IPS DF 4.7 (cell line): ENCODE data around the gene DLX2.
"Not testable (repeated sequence)": the region's sequence is repeated elsewhere in the genome, so short reads cannot be mapped to it uniquely, and the experiment has no call there.

Experiments used
- DNase-seq: peaks from one replicate; pipeline ENCODE4 v3.0.0-alpha.2; 2013; ENCODE audit warnings: low spot score; ENCODE audit errors: extremely low read depth

Gene DLX2

DNA sequence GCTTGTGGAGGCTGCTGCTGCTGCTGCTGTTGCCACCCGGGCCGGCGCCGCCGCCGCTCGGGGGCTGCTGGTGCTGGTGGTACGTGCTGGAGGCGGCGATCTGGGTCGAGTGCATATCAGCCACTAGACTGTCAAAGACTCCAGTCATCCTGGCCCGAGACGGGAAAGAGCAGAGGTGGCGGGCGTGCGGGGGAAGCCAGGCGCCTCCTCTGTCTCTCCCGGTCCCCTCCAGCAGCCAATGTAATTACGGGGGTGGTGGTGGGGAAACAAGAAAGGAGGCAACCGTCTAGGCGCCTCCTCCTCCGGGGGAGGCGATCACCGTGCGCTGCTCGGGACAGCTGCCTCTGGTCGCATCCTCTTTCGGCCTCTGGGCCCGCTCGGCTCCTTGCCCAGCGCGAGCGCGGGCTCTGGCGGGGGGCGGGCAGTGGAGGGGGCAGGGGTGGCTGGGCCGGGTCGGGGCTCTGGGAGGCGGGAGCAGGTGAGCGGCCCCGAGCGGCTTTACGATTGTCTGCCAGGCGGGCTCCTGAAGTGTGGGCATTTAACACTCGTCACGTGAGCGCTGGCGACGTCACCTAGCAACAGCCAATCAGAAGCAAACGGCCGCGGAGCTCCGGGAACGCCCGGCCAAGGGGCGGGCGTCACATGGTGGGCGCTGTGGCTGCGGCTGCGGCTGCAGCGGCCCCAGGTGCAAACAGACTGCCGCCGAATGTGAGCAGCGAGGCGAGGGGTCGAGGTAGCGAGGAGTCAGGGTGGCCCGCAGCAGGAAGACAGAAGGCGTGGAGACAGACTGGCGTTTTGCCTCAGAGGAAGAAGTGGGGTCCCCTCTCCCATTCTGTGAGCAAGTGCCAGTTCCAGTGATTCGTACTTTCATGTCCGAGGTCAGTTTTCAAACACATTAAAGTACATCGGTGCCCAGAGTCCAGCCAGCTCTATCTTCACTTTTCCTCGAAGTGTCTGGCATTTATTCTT, at the start of gene DLX2:
Gene DLX2, minus strand, starts transcription at position 510 of the 969 bp plus-strand sequence. Its CDS starts 362 bp downstream, at position 148.
- no peak for DNase-seq

DNA sequence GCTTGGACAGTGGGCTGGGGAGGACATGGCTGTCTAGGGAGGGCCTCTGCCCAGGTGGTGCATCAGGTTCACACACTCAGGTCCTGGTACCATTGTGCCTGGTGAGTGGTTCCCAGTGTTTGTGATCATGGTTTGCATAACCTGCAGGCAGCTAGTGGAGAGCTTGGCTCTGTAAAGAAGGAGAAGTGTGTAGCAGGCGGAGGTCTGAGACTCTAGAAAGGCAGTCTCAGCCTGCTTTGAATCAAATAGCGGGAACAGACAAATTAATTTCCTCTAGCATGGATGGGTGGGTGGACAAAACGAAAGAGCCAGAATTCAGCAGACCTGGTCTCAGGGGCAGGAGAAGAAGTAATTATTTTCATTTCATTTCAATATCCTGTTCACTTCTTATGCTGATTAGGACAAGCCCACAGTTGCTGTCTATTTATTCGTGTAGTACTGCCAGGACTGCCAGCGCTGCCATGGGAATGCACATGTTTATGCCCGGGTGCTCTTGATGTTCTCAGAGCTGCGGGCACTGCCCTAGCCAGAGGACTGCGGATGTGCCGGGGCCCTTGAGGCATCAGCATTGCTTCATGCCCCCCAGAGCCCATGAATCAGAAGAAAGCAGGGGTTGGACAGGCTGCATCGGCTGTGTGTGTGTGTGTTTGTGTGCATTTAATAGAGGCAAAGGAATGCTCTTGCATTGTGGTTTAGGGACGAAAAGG, 45.4 kb upstream of the DLX2 start:
- no peak for DNase-seq

GRCh38 chr2:172143817-172144216, 41.1 kb upstream of the DLX2 start:
- DNase-seq: no peak

DNA sequence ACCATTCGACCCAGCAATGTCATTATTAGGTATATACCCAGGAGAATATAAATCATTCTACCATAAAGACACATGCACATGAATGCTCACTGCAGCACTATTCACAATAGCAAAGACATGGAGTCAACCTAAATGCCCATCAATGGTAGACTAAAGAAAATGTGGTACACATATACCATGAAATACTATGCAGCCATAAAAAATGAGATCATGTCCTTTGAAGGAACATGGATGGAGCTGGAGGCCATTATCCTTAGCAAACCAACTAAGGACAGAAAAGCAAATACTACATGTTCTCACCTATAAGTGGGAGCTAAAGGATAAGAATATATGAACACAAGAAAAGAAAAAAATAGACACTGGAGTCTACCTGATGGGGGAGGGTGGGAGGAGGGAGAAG, 36.0 kb upstream of the DLX2 start:
- DNase-seq: not testable (repeated sequence)

DNA sequence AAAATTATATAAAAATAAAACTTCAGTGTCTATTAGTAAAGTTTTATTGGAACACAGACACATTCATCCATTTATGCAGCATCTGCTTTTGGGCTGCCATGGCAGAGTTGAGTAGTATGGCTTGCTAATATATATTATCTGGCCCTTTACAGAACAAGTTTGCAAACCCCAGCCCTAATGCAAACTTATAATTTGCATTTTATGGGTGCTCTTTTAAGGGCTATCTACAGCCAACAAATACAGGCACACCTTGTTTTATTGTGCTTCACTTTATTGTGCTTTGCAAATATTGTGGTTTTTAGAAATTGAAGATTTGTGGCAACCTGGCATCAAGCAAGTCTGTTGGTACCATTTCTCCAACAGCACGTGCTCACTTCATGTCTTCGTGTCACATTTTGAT, 35.2 kb upstream of the DLX2 start:
- DNase-seq: no peak

DNA sequence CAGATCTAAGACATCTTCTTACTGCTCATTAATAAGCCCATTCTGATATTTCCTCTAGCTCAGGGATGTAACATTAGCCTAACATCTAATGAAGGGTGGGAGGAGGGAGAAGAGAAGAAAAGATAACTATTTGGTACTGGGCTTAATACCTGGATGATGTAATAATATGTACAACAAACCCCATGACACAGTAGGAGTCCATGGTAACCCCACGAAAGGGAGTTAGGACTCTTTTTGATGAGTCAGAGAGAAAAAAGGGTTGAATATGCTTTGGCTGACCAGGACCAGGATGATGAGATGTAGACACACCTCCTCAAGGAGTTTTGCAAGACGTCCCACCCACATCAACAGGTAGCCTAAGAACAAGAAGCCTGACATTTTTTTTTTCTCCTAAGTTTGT, 34.4 kb upstream of the DLX2 start:
- DNase-seq: no peak

DNA sequence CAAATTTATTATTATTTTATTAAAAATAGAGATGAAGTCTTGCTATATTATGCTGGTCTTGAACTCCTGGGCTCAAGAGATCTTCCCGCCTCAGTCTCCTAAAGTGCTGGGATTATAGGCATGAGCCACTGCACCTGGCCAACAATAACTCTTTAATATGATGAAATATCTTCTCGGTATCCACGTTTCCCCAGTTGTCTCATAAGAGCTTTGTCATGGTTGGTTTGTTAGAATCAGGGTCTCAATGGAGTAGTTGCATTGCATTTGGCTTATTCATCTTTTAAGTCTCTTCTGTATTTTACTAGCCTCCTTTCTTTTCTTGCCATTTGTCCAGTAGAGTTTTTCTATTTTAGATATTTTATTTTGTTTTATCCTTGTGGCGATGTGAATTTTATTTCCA, 32.7 kb upstream of the DLX2 start:
- no peak for DNase-seq

GRCh38 chr2:172134270-172134669, 31.6 kb upstream of the DLX2 start:
- no peak for DNase-seq

GRCh38 chr2:172131713-172132555, 29.2 kb upstream of the DLX2 start:
- DNase-seq: peak; percentile 49

DNA sequence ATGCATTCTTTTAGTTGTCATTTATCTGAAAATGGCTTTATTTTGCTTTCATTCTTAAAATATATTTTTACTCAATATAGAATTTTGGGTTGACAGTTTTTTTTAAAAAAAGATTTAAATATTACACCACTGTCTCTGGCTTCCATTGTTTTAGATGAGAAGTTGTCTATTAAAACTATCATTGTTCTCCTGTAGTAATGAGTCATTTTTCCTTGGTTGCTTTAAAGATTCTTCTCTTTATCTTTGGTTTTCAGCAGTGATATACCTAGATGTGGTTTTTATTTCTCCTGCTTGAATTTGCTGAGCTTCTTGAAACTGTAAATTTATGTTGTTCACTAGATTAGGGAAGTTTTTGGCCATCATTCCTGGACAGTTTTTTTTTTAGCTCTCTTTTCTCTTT, 26.7 kb upstream of the DLX2 start:
- DNase-seq: no peak

- no peak for DNase-seq
Measured at GRCh38 chr2:172128484-172128883, 25.8 kb upstream of the DLX2 start.

- no peak for DNase-seq
Measured at GRCh38 chr2:172120118-172120517, 17.4 kb upstream of the DLX2 start.

GRCh38 chr2:172119089-172119488, 16.4 kb upstream of the DLX2 start:
- DNase-seq: no peak

DNA sequence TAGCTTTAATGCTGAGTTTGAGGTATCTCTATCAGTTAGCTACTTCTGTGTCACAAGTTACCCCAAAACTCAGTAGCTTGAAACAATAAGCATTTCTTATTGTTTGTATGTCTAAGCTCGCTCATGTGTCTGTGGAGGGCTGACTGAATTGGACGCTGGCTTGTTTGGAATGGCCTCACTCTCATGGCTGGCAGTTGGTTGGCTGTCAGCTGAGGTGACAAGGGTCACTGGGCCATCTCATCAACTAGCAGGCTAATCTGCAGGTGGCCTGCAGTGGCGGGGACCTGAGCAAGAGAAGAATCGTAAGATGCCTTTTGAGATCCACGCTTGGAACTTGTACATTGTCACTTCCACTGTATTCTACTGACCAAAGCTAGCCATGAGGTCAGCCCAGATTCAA, 13.4 kb upstream of the DLX2 start:
- DNase-seq: no peak

- DNase-seq: no peak
Measured at GRCh38 chr2:172114579-172114978, 11.9 kb upstream of the DLX2 start.

DNA sequence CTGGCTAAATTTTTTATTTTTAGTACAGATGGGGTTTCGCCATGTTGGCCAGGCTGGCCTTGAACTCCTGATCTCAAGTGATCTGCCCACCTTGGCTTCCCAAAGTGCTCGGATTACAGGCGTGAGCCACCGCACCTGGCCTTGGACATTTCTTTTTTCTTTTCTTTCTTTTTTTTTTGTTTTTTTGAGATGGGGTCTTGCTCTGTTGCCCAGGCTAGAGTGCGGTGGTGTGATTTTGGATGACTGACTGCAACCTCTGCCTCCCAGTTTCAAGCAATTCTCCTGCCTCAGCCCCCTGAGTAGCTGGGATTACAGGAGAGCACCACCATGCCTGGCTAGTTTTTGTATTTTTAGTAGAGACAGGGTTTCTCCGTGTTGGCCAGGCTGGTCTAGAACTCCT, 11.5 kb upstream of the DLX2 start:
- DNase-seq: not testable (repeated sequence)

DNA sequence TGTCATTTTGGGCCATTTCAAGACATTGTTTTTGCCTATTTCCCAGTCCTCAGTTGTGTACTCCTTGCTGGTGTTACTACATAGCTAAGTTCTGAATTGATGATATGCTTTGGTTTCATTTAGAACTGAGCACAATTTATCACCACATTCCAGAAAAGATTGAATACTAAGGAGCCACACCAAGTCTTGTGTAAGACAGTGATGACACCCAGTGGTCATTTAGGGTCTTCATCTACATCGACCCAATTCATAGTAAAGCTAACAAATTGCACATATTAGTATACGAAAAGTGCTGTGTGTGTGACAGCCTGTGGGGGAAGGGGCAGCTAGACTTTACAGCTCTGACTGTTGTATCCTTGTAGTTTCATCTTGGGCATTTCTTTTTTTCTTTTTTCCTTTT, 10.9 kb upstream of the DLX2 start:
- DNase-seq: no peak

DNA sequence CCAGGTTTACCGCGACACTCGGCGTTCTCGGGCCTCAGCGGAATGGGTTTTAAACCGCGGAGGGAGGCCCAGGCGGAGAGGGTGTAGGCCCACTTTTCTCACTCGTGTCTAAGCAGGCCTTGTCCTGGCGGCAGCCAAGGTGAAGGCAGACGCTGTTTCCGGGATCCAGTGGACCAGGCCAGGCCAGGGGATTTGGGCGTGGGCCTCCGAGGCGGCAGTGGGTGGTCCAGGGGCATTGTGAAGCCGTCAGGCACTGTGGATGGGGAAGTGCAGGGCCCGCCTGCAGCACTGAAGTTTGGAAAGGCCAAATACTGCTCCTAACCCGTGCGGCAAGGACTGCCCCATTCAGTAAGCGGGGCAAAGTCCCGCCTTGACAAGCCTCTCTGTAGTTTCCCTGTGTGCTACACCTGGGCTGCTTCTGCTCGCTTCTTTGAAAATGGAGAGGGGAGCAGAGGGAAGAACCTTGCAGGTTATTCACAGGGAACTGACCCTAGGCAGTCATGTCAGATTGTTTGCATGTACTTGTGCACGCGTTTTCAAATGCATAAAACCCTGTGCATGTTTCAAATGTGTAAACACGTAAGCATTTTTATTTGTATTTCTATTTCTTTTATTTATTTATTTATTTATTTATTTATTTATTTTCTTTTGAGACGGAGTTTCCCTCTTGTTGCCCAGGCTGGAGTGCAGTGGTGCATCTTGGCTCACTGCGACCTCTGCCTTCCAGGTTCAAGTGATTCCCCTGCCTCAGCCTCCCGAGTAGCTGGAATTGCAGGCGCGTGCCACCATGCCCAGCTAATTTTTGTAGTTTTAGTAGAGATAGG, 7.5 kb upstream of the DLX2 start:
- DNase-seq: no peak

DNA sequence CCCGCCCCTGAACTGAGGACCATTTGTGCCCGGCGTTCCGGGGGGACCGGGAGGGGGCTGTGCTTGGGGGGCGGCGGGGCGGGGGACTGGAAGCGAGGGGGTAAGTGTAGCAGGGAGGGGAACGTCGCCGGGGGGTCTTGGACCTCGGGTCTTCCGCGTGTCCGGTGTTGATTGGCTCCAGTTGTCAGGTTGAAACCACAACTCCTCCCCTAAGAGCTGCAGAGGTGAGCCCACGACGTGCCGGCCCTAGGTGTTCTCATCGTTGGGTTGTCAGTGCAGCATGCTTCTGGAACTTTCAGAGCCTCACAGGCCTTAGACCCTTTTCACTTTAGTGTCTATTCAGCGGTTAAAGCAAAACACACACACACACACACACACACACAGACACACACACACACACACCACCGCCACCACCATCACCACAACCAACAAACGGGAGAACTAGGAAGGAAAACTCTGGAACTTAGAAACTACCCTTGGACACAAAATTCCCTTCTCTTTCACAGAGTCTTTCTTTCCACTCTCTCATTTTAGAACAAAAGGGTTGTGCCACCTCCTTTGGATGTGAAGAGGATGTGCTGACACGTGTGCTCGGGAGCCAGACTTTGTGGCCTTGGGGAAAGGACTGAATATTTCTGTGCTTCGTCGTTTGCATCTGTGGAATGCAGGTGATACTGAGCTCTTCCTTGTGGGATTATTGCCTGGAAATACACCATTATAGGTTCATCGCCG, 6.7 kb upstream of the DLX2 start:
- DNase-seq: no peak

DNA sequence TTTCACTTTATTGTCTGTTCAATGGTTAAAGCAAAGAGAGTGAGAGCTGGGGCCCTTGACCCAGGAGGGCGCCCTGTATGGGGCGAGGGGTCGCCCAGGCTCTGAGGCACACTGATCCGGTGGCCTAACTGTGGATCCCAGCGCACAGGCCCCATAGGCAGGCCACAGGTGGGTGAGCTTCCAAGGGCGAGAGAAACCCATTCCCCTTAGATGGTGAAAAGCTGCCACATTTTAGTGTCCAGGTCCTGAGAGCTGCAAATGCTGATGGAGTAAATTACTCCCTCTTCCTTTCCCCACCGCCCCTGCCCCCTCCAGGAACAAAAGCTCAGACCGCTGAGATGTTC, 5.9 kb upstream of the DLX2 start:
- no peak for DNase-seq
